Measurements from ENCODE around the gene ANXA7.

ANXA7 gene

GRCh38 chr10:73413528-73414229, at the start of gene ANXA7:
Gene ANXA7 (minus strand): TSS chr10:73414058. CDS start chr10:73400856, 13,202 bp downstream.
- H3K4me1 Mint-ChIP-seq = peaks cover 23% of the 10 kb centered on the region
- peak within 1 kb of the TSS; percentile 96 for H3K27ac Mint-ChIP-seq
- peak; percentile 86 for ATAC-seq (ENCODE audit: low read depth)
- DNase-seq (ENCODE audit: low spot score in 2 of 2) = peak; percentile 84 to 85
- peak within 1 kb of the TSS; percentile 93 for H3K4me3 Mint-ChIP-seq
- no peaks in the 10 kb centered on the region for H3K27me3 Mint-ChIP-seq
- no peaks in the 10 kb centered on the region for H3K9me3 Mint-ChIP-seq
- peaks cover 2% of the 10 kb centered on the region for H3K36me3 Mint-ChIP-seq

- no peak for ATAC-seq (ENCODE audit: low read depth)
- H3K9me3 Mint-ChIP-seq = no peaks in the 10 kb centered on the region
- no peak for DNase-seq (ENCODE audit: low spot score in 2 of 2)
- H3K4me3 Mint-ChIP-seq = no peak overlapping the region
- H3K36me3 Mint-ChIP-seq = peaks cover 18% of the 10 kb centered on the region
- H3K4me1 Mint-ChIP-seq = peaks cover 2% of the 10 kb centered on the region
- no peak overlapping the region for H3K27ac Mint-ChIP-seq
- H3K27me3 Mint-ChIP-seq = no peaks in the 10 kb centered on the region
Observed at GRCh38 chr10:73460897-73461296, 47.0 kb upstream of the ANXA7 start.

GRCh38 chr10:73459683-73460314, 45.9 kb upstream of the ANXA7 start:
- DNase-seq (ENCODE audit: low spot score in 2 of 2) = no peak
- Mint-ChIP-seq H3K36me3 (peaks cover 20% of the 10 kb centered on the region), H3K27ac (no peak overlapping the region), H3K4me1 (peaks cover 2% of the 10 kb centered on the region), H3K9me3 (no peaks in the 10 kb centered on the region), H3K27me3 (no peaks in the 10 kb centered on the region), H3K4me3 (no peak overlapping the region)
- no peak for ATAC-seq (ENCODE audit: low read depth)

- peak overlapping the region; percentile 23 for H3K27ac Mint-ChIP-seq
- H3K4me1 Mint-ChIP-seq = peaks cover 2% of the 10 kb centered on the region
- H3K27me3 Mint-ChIP-seq = no peaks in the 10 kb centered on the region
- no peak for ATAC-seq (ENCODE audit: low read depth)
- no peaks in the 10 kb centered on the region for H3K9me3 Mint-ChIP-seq
- no peak for DNase-seq (ENCODE audit: low spot score in 2 of 2)
- H3K4me3 Mint-ChIP-seq = no peak overlapping the region
- peaks cover 18% of the 10 kb centered on the region for H3K36me3 Mint-ChIP-seq
Observed at GRCh38 chr10:73456187-73456890, 42.5 kb upstream of the ANXA7 start.

GRCh38 chr10:73449113-73449512, 35.3 kb upstream of the ANXA7 start:
- Mint-ChIP-seq H3K27ac (no peak overlapping the region), H3K4me3 (no peak overlapping the region), H3K36me3 (peaks cover 21% of the 10 kb centered on the region), H3K9me3 (no peaks in the 10 kb centered on the region), H3K27me3 (no peaks in the 10 kb centered on the region), H3K4me1 (no peaks in the 10 kb centered on the region)
- no peak for ATAC-seq (ENCODE audit: low read depth)
- DNase-seq (ENCODE audit: low spot score in 2 of 2) = no peak

GRCh38 chr10:73448384-73448783, 34.5 kb upstream of the ANXA7 start:
- Mint-ChIP-seq H3K4me3 (no peak overlapping the region), H3K27me3 (no peaks in the 10 kb centered on the region), H3K36me3 (peaks cover 18% of the 10 kb centered on the region), H3K9me3 (no peaks in the 10 kb centered on the region), H3K4me1 (no peaks in the 10 kb centered on the region), H3K27ac (no peak overlapping the region)
- DNase-seq (ENCODE audit: low spot score in 2 of 2) (no peak), ATAC-seq (ENCODE audit: low read depth) (no peak)

- no peaks in the 10 kb centered on the region for H3K27me3 Mint-ChIP-seq
- H3K4me1 Mint-ChIP-seq = peaks cover 3% of the 10 kb centered on the region
- H3K9me3 Mint-ChIP-seq = no peaks in the 10 kb centered on the region
- no peak for DNase-seq (ENCODE audit: low spot score in 2 of 2)
- H3K4me3 Mint-ChIP-seq = no peak overlapping the region
- peaks cover 18% of the 10 kb centered on the region for H3K36me3 Mint-ChIP-seq
- ATAC-seq (ENCODE audit: low read depth) = no peak
- H3K27ac Mint-ChIP-seq = no peak overlapping the region
Observed at GRCh38 chr10:73446926-73447325, 33.1 kb upstream of the ANXA7 start.

GRCh38 chr10:73444457-73444856, 30.6 kb upstream of the ANXA7 start:
- no peaks in the 10 kb centered on the region for H3K9me3 Mint-ChIP-seq
- H3K27me3 Mint-ChIP-seq = no peaks in the 10 kb centered on the region
- peaks cover 19% of the 10 kb centered on the region for H3K36me3 Mint-ChIP-seq
- H3K4me1 Mint-ChIP-seq = peaks cover 3% of the 10 kb centered on the region
- ATAC-seq (ENCODE audit: low read depth) = no peak
- no peak overlapping the region for H3K4me3 Mint-ChIP-seq
- DNase-seq (ENCODE audit: low spot score in 2 of 2) = no peak
- no peak overlapping the region for H3K27ac Mint-ChIP-seq

GRCh38 chr10:73439605-73440312, 25.9 kb upstream of the ANXA7 start:
- Mint-ChIP-seq H3K27me3 (no peaks in the 10 kb centered on the region), H3K4me1 (peaks cover 3% of the 10 kb centered on the region), H3K27ac (peak overlapping the region; percentile 32), H3K9me3 (no peaks in the 10 kb centered on the region), H3K36me3 (peaks cover 17% of the 10 kb centered on the region), H3K4me3 (no peak overlapping the region)
- ATAC-seq (ENCODE audit: low read depth) = no peak
- no peak for DNase-seq (ENCODE audit: low spot score in 2 of 2)

GRCh38 chr10:73439055-73439454, 25.2 kb upstream of the ANXA7 start:
- Mint-ChIP-seq H3K27me3 (no peaks in the 10 kb centered on the region), H3K27ac (peak overlapping the region; percentile 32), H3K9me3 (no peaks in the 10 kb centered on the region), H3K36me3 (peaks cover 17% of the 10 kb centered on the region), H3K4me3 (no peak overlapping the region), H3K4me1 (peaks cover 3% of the 10 kb centered on the region)
- ATAC-seq (ENCODE audit: low read depth) (no peak), DNase-seq (ENCODE audit: low spot score in 2 of 2) (no peak)

GRCh38 chr10:73433538-73433867, 19.6 kb upstream of the ANXA7 start, which contains the start of gene MSS51:
Gene MSS51 (minus strand): TSS chr10:73433561. CDS start chr10:73428284, 5,277 bp downstream.
- peaks cover 10% of the 10 kb centered on the region for H3K36me3 Mint-ChIP-seq
- H3K27ac Mint-ChIP-seq = peak within 1 kb of the TSS; percentile 21
- H3K9me3 Mint-ChIP-seq = no peaks in the 10 kb centered on the region
- no peak for ATAC-seq (ENCODE audit: low read depth)
- no peaks in the 10 kb centered on the region for H3K4me1 Mint-ChIP-seq
- H3K4me3 Mint-ChIP-seq = no peak within 1 kb of the TSS
- no peaks in the 10 kb centered on the region for H3K27me3 Mint-ChIP-seq
- DNase-seq (ENCODE audit: low spot score in 2 of 2) = no peak

GRCh38 chr10:73432646-73433537, 19.0 kb upstream of the ANXA7 start:
- H3K27ac Mint-ChIP-seq = peak overlapping the region; percentile 21
- no peak for ATAC-seq (ENCODE audit: low read depth)
- no peaks in the 10 kb centered on the region for H3K4me1 Mint-ChIP-seq
- DNase-seq (ENCODE audit: low spot score in 2 of 2) = no peak
- H3K4me3 Mint-ChIP-seq = no peak overlapping the region
- no peaks in the 10 kb centered on the region for H3K9me3 Mint-ChIP-seq
- H3K27me3 Mint-ChIP-seq = no peaks in the 10 kb centered on the region
- peaks cover 8% of the 10 kb centered on the region for H3K36me3 Mint-ChIP-seq

- Mint-ChIP-seq H3K9me3 (no peaks in the 10 kb centered on the region), H3K27ac (peak overlapping the region; percentile 4), H3K4me3 (no peak overlapping the region), H3K4me1 (peaks cover 12% of the 10 kb centered on the region), H3K27me3 (no peaks in the 10 kb centered on the region), H3K36me3 (peaks cover 27% of the 10 kb centered on the region)
- DNase-seq (ENCODE audit: low spot score in 2 of 2) = no peak
- peak; percentile 94 for ATAC-seq (ENCODE audit: low read depth)
Observed at GRCh38 chr10:73426318-73426717, 12.5 kb upstream of the ANXA7 start.
